Loucy (cell line): Measurements from ENCODE around the gene IGDCC3.

ENCODE experiments used
- EZH2phosphoT487 ChIP-seq: fragments of 200-600 bp; IDR thresholded peaks from 2 replicates; pipeline ENCODE4 v1.6.1; 2018; ENCODE audit warnings: antibody characterized with exemption, mild to moderate bottlenecking, moderate library complexity, borderline replicate concordance
- TF ChIP-seq, protein P1 (sequence below): fragments of 200-600 bp; sonication (generic); conservative IDR thresholded peaks from 2 replicates; pipeline ENCODE4 v1.5.1; 2014; ENCODE audit warnings: mild to moderate bottlenecking, antibody characterized with exemption, low read length

DNA sequence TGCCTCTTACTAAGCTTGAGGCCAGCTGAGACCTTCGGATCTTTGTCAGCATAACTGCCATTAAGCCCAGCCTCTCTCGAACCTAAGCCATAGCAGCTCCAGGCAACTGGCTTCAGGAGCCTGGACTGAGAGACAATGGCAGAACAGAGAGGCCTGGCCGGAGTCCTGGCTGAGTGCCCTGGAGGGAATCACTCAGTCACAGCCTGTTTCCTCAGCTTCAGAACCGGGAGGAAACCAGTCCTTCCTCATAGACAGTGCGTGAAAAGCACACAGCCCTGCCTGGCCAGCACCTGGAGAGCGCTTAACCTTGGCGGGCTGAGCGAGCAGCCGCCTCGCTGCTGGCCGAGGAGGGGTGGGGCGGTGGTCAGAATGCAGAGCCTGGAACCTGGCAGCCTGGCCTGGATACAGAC lies 51.7 kb downstream of the IGDCC3 start:
- TF ChIP-seq, protein P1, sequence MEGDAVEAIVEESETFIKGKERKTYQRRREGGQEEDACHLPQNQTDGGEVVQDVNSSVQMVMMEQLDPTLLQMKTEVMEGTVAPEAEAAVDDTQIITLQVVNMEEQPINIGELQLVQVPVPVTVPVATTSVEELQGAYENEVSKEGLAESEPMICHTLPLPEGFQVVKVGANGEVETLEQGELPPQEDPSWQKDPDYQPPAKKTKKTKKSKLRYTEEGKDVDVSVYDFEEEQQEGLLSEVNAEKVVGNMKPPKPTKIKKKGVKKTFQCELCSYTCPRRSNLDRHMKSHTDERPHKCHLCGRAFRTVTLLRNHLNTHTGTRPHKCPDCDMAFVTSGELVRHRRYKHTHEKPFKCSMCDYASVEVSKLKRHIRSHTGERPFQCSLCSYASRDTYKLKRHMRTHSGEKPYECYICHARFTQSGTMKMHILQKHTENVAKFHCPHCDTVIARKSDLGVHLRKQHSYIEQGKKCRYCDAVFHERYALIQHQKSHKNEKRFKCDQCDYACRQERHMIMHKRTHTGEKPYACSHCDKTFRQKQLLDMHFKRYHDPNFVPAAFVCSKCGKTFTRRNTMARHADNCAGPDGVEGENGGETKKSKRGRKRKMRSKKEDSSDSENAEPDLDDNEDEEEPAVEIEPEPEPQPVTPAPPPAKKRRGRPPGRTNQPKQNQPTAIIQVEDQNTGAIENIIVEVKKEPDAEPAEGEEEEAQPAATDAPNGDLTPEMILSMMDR, result no peak
- no peak for TF ChIP-seq EZH2phosphoT487
